Caco-2 (cell line): ENCODE measurements around the gene CLCN5. TPM values are rescaled to one million over a fixed set of nuclear protein-coding genes. Genes with fewer than 3 reads are reported as not detected.
A peak's percentile ranks its signal among the peaks of the same experiment; 100 is the strongest.

Experiments
- BruUV-seq: library from RNA; stranded (reverse); fragments of 400-500 nt; replicated peaks from 2 replicates; lab custom pipeline; 2021; lab: Mats Ljungman, UMichigan
- CTCF ChIA-PET: fragments of 300-600 bp; sonication (Branson Sonifier 250); formaldehyde crosslinking; loops from one replicate; lab custom pipeline; 2022; ENCODE audit warnings: antibody characterized with exemption; lab: Charles Lee
- POLR2A ChIA-PET: fragments of 300-600 bp; sonication (Branson Sonifier 250); formaldehyde crosslinking; loops from one replicate; lab custom pipeline; 2022; ENCODE audit warnings: antibody characterized with exemption; lab: Charles Lee
- DNase-seq, 2 experiments: peaks; one replicate each; pipeline versions ENCODE4 v3.0.0 to v3.0.0-alpha.2; 2020 to 2022
- H3K27me3 ChIP-seq: replicated peaks from 2 replicates; pipeline ENCODE4 v1.6.0; 2011; ENCODE audit warnings: low read length; ENCODE audit not compliant: control insufficient read depth, insufficient read depth
- H3K36me3 ChIP-seq: 2 replicates; pipeline ENCODE4 v1.5.1; 2011; ENCODE audit warnings: low read length; ENCODE audit not compliant: control insufficient read depth, insufficient read depth
- H3K4me1 ChIP-seq: fragments of 250-450 bp; sonication (Bioruptor Pico); 2 replicates; pipeline ENCODE4 v1.5.1; 2020; ENCODE audit warnings: mild to moderate bottlenecking
- H3K4me3 ChIP-seq: 2 replicates; pipeline ENCODE4 v1.5.1; 2011; ENCODE audit warnings: low read depth, mild to moderate bottlenecking, control low read depth, low read length
- H3K9me3 ChIP-seq: fragments of 250-450 bp; sonication (Bioruptor Pico); 2 replicates; pipeline ENCODE4 v1.5.1; 2020; ENCODE audit warnings: mild to moderate bottlenecking, moderate library complexity
- H3K27ac Mint-ChIP-seq: one replicate; pipeline ENCODE4 v1.8.0; 2022; ENCODE audit warnings: mixed read lengths; ENCODE audit not compliant: unreplicated experiment
- H3K27me3 Mint-ChIP-seq: one replicate; pipeline ENCODE4 v1.8.0; 2022; ENCODE audit warnings: mixed read lengths; ENCODE audit not compliant: insufficient read depth, unreplicated experiment
- H3K36me3 Mint-ChIP-seq: one replicate; pipeline ENCODE4 v1.8.0; 2022; ENCODE audit warnings: mild to moderate bottlenecking, mixed read lengths; ENCODE audit not compliant: insufficient read depth, unreplicated experiment
- H3K4me1 Mint-ChIP-seq: one replicate; pipeline ENCODE4 v1.8.0; 2022; ENCODE audit warnings: low read depth, mixed read lengths; ENCODE audit not compliant: unreplicated experiment
- H3K4me3 Mint-ChIP-seq: one replicate; pipeline ENCODE4 v1.8.0; 2022; ENCODE audit warnings: mild to moderate bottlenecking, moderate library complexity, mixed read lengths; ENCODE audit not compliant: unreplicated experiment
- H3K9me3 Mint-ChIP-seq: one replicate; pipeline ENCODE4 v1.8.0; 2022; ENCODE audit warnings: mixed read lengths; ENCODE audit not compliant: unreplicated experiment
- CTCF ChIP-seq, 2 experiments: fragments of 200-600 bp in 1 of 2; IDR thresholded peaks; 1 replicate in 1 of 2; 2 replicates in 1 of 2; pipeline versions ENCODE4 v1.5.1 to v1.8.0; 2011 to 2022; ENCODE audit warnings: antibody characterized with exemption in 1 of 2, control low read depth in 1 of 2, inconsistent platforms in 1 of 2, low read depth in 1 of 2, low read length in 1 of 2, mild to moderate bottlenecking in 1 of 2, moderate library complexity in 1 of 2; ENCODE audit not compliant: insufficient read depth in 1 of 2, severe bottlenecking in 1 of 2, unreplicated experiment in 1 of 2
- intact Hi-C: fragments of 100-400 bp; cut with micrococcal nuclease; formaldehyde crosslinking; loops from one replicate; pipeline ENCODE4 v1.10.0; 2022; ENCODE audit not compliant: unreplicated experiment
- total RNA-seq: library from RNA; stranded (reverse); gene quantifications from 2 replicates; pipeline ENCODE4 v1.2.3, GENCODE V29; 2022

The CLCN5 gene
- total RNA-seq, 1 experiment from 2014 or later: 61.0 TPM

- Mint-ChIP-seq H3K27ac (no peak overlapping the region), H3K9me3 (no peaks in the 10 kb centered on the region), H3K4me3 (no peak overlapping the region), H3K27me3 (no peaks in the 10 kb centered on the region), H3K36me3 (peaks cover 21% of the 10 kb centered on the region), H3K4me1 (no peaks in the 10 kb centered on the region)
- no peaks in the 10 kb centered on the region for H3K4me1 ChIP-seq
- no peak overlapping the region for H3K4me3 ChIP-seq
- H3K9me3 ChIP-seq: no peaks in the 10 kb centered on the region
- POLR2A ChIA-PET: no interaction called here
- no peaks in the 10 kb centered on the region for H3K36me3 ChIP-seq
- CTCF ChIA-PET: no interaction called here
- intact Hi-C loops: no loop called here
- DNase-seq: no peak
- no peaks in the 10 kb centered on the region for H3K27me3 ChIP-seq
- no TSS peak for BruUV-seq
- TF ChIP-seq CTCF (IDR thresholded peaks at IDR 0.05; ENCODE audit: insufficient read depth in 1 of 2, low read depth in 1 of 2, low read length in 1 of 2, severe bottlenecking in 1 of 2, unreplicated experiment in 1 of 2): no peak
Observed at GRCh38 chrX:50049228-50049627, 126.8 kb downstream of the CLCN5 start.

- H3K4me3 Mint-ChIP-seq: no peak overlapping the region
- Histone ChIP-seq H3K9me3 (no peaks in the 10 kb centered on the region), H3K4me3 (no peak overlapping the region), H3K27me3 (no peaks in the 10 kb centered on the region), H3K4me1 (no peaks in the 10 kb centered on the region), H3K36me3 (no peaks in the 10 kb centered on the region; the same call in 1 of the 2 replicates)
- no TSS peak for BruUV-seq
- no peak overlapping the region for H3K27ac Mint-ChIP-seq
- H3K4me1 Mint-ChIP-seq: no peaks in the 10 kb centered on the region
- intact Hi-C loops: no loop called here
- H3K36me3 Mint-ChIP-seq: peaks cover 19% of the 10 kb centered on the region
- CTCF ChIA-PET: no interaction called here
- TF ChIP-seq CTCF (IDR thresholded peaks at IDR 0.05; ENCODE audit: insufficient read depth in 1 of 2, low read depth in 1 of 2, low read length in 1 of 2, severe bottlenecking in 1 of 2, unreplicated experiment in 1 of 2): no peak
- DNase-seq: peak in 1 of 2 experiments; percentile 10
- POLR2A ChIA-PET: no interaction called here
- peaks cover 7% of the 10 kb centered on the region for H3K9me3 Mint-ChIP-seq
- H3K27me3 Mint-ChIP-seq: no peaks in the 10 kb centered on the region
Observed at GRCh38 chrX:50054147-50054546, 131.8 kb downstream of the CLCN5 start.

GRCh38 chrX:50066318-50066937 is 144.0 kb downstream of the CLCN5 start:
- no peaks in the 10 kb centered on the region for H3K9me3 ChIP-seq
- ChIA-PET CTCF (no interaction called here), POLR2A (no interaction called here)
- no peaks in the 10 kb centered on the region; the same call in 1 of the 2 replicates for H3K36me3 ChIP-seq
- no peaks in the 10 kb centered on the region for H3K27me3 ChIP-seq
- BruUV-seq: no TSS peak
- Mint-ChIP-seq H3K4me1 (peaks cover 15% of the 10 kb centered on the region), H3K27me3 (no peaks in the 10 kb centered on the region), H3K36me3 (peaks cover 13% of the 10 kb centered on the region), H3K9me3 (no peaks in the 10 kb centered on the region), H3K4me3 (peak overlapping the region; percentile 60), H3K27ac (no peak overlapping the region)
- H3K4me1 ChIP-seq: peaks cover 42% of the 10 kb centered on the region
- TF ChIP-seq CTCF (IDR thresholded peaks at IDR 0.05; ENCODE audit: insufficient read depth in 1 of 2, low read depth in 1 of 2, low read length in 1 of 2, severe bottlenecking in 1 of 2, unreplicated experiment in 1 of 2): no peak
- intact Hi-C loops: no loop called here
- DNase-seq: no peak
- no peak overlapping the region for H3K4me3 ChIP-seq
